ENCODE measurements around the gene RIN1. TPM values are rescaled to one million over a fixed set of nuclear protein-coding genes. Genes with fewer than 3 reads are reported as not detected.
A peak's percentile ranks its signal among the peaks of the same experiment; 100 is the strongest.

RIN1 gene
- total and polyA plus RNA-seq, 2 of the 13 experiments (the other 11 are each of a cell fraction or from before 2014, with no cell fraction given): 2.4 to 4.1 TPM

- TF ChIP-seq, protein P1, sequence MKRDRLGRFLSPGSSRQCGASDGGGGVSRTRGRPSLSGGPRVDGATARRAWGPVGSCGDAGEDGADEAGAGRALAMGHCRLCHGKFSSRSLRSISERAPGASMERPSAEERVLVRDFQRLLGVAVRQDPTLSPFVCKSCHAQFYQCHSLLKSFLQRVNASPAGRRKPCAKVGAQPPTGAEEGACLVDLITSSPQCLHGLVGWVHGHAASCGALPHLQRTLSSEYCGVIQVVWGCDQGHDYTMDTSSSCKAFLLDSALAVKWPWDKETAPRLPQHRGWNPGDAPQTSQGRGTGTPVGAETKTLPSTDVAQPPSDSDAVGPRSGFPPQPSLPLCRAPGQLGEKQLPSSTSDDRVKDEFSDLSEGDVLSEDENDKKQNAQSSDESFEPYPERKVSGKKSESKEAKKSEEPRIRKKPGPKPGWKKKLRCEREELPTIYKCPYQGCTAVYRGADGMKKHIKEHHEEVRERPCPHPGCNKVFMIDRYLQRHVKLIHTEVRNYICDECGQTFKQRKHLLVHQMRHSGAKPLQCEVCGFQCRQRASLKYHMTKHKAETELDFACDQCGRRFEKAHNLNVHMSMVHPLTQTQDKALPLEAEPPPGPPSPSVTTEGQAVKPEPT (CRISPR knock-in tag; IDR thresholded peaks at IDR 0.05; ENCODE audit: low read depth): 0 out of 2 replicates have a peak, but pooled peaks have one; percentile 55
- no peak for TF ChIP-seq ZNF468 (CRISPR knock-in tag; IDR thresholded peaks at IDR 0.05)
- TF ChIP-seq, protein P2, sequence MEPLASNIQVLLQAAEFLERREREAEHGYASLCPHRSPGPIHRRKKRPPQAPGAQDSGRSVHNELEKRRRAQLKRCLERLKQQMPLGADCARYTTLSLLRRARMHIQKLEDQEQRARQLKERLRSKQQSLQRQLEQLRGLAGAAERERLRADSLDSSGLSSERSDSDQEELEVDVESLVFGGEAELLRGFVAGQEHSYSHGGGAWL (CRISPR knock-in tag; IDR thresholded peaks at IDR 0.05): peak; percentile 39; the same call in 1 of the 2 replicates
- TF ChIP-seq ZBTB49 (CRISPR knock-in tag; IDR thresholded peaks at IDR 0.05; ENCODE audit: borderline replicate concordance): no peak; the same call in 1 of the 2 replicates
- no peak for TF ChIP-seq ZNF101 (CRISPR knock-in tag; IDR thresholded peaks at IDR 0.05; ENCODE audit: borderline replicate concordance, low read depth)
- TF ChIP-seq ZMAT3 (CRISPR knock-in tag; conservative IDR thresholded peaks at IDR 0.05): no peak; the same call in 1 of the 2 replicates
- TF ChIP-seq, protein P3, sequence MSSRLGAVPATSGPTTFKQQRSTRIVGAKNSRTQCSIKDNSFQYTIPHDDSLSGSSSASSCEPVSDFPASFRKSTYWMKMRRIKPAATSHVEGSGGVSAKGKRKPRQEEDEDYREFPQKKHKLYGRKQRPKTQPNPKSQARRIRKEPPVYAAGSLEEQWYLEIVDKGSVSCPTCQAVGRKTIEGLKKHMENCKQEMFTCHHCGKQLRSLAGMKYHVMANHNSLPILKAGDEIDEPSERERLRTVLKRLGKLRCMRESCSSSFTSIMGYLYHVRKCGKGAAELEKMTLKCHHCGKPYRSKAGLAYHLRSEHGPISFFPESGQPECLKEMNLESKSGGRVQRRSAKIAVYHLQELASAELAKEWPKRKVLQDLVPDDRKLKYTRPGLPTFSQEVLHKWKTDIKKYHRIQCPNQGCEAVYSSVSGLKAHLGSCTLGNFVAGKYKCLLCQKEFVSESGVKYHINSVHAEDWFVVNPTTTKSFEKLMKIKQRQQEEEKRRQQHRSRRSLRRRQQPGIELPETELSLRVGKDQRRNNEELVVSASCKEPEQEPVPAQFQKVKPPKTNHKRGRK (CRISPR knock-in tag; IDR thresholded peaks at IDR 0.05): no peak
- peak; percentile 19; the same call in 1 of the 2 replicates for TF ChIP-seq SOX5 (CRISPR knock-in tag; IDR thresholded peaks at IDR 0.05; ENCODE audit: borderline replicate concordance)
- TF ChIP-seq ISX (CRISPR knock-in tag; conservative IDR thresholded peaks at IDR 0.05): 0 out of 2 replicates have a peak, but pooled peaks have one; percentile 9
- TF ChIP-seq, protein P4, sequence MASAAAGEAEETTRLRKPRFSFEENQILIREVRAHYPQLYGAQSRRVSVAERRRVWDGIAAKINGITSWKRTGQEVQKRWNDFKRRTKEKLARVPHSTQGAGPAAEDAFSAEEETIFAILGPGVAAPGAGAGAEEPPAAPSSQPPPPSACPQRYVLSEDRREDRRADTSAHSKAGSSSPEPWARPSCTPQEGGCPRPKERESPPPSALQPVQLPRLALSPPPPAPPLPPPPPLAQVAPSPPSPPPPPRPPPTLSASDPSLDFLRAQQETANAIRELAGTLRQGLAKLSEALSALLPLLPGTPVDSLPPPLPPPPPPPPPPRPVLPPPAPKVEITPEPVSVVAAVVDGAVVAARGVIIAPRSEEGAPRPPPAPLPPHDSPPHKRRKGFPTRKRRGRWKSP (CRISPR knock-in tag; IDR thresholded peaks at IDR 0.05): peak; percentile 58; the same call in 1 of the 2 replicates
- no peak for TF ChIP-seq ZBTB20 (CRISPR knock-in tag; IDR thresholded peaks at IDR 0.05; ENCODE audit: borderline replicate concordance, low read depth)
- TF ChIP-seq, protein P5, sequence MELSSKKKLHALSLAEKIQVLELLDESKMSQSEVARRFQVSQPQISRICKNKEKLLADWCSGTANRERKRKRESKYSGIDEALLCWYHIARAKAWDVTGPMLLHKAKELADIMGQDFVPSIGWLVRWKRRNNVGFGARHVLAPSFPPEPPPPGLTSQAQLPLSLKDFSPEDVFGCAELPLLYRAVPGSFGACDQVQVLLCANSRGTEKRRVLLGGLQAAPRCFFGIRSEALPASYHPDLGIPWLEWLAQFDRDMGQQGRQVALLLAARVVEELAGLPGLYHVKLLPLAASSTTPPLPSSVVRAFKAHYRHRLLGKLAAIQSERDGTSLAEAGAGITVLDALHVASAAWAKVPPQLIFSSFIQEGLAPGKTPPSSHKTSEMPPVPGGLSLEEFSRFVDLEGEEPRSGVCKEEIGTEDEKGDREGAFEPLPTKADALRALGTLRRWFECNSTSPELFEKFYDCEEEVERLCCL (CRISPR knock-in tag; IDR thresholded peaks at IDR 0.05; ENCODE audit: borderline replicate concordance): no peak
- no peak for TF ChIP-seq MAFF (IDR thresholded peaks at IDR 0.05; ENCODE audit: low read depth, low read length)
- no peak; the same call in 1 of the 2 replicates for TF ChIP-seq ZFP91 (CRISPR knock-in tag; IDR thresholded peaks at IDR 0.05; ENCODE audit: borderline replicate concordance)
- TF ChIP-seq HMG20B (CRISPR knock-in tag; conservative IDR thresholded peaks at IDR 0.05): no peak
- TF ChIP-seq ZNF761 (CRISPR knock-in tag; conservative IDR thresholded peaks at IDR 0.05): no peak
Measured at GRCh38 chr11:66288671-66289547, 47.3 kb downstream of the RIN1 start, which contains the start of gene YIF1A (continued).

All from HepG2 (cell line).